H1 (cell line): ENCODE measurements around the gene WLS. TPM values are rescaled to one million over a fixed set of nuclear protein-coding genes. Genes with fewer than 3 reads are reported as not detected.

ENCODE experiments used
- BACH1 ChIP-seq: IDR thresholded peaks from 2 replicates; pipeline ENCODE4 v1.6.1; 2012; ENCODE audit warnings: low read length, improper control_type of control experiment
- BRCA1 ChIP-seq: IDR thresholded peaks from 2 replicates; pipeline ENCODE4 v1.6.1; 2012; ENCODE audit warnings: low read depth, low read length, improper control_type of control experiment
- E2F6 ChIP-seq: IDR thresholded peaks from 2 replicates; pipeline ENCODE4 v1.6.1; 2012; ENCODE audit warnings: inconsistent platforms
- EGR1 ChIP-seq: IDR thresholded peaks from 2 replicates; pipeline ENCODE4 v1.6.1; 2011; ENCODE audit warnings: low read depth, low read length, borderline replicate concordance
- KDM1A ChIP-seq: fragments of 200-600, 300-600 bp; sonication (generic); IDR thresholded peaks from 2 replicates; pipeline ENCODE4 v1.7.1; 2016; ENCODE audit warnings: mild to moderate bottlenecking, low read length, borderline replicate concordance
- KDM5A ChIP-seq: fragments of 200-600 bp; IDR thresholded peaks from 2 replicates; pipeline ENCODE4 v1.7.1; 2012; ENCODE audit warnings: mild to moderate bottlenecking, low read length, inconsistent platforms, mixed read lengths
- MAX ChIP-seq: IDR thresholded peaks from 2 replicates; pipeline ENCODE4 v1.6.1; 2012; ENCODE audit warnings: inconsistent platforms
- POLR2AphosphoS5 ChIP-seq: IDR thresholded peaks from 2 replicates; pipeline ENCODE4 v1.6.1; 2011; ENCODE audit warnings: low read depth, low read length
- RXRA ChIP-seq: IDR thresholded peaks from 2 replicates; pipeline ENCODE4 v1.6.1; 2011; ENCODE audit warnings: low read depth, mild to moderate bottlenecking, low read length, moderate library complexity; ENCODE audit not compliant: insufficient read depth
- SAP30 ChIP-seq: fragments of 300-600 bp; sonication (generic); IDR thresholded peaks from 2 replicates; pipeline ENCODE4 v1.7.1; 2012; ENCODE audit warnings: low read length, moderate library complexity, mild to moderate bottlenecking, inconsistent platforms; ENCODE audit not compliant: insufficient read depth, insufficient replicate concordance
- SIX5 ChIP-seq: IDR thresholded peaks from 2 replicates; pipeline ENCODE4 v1.6.1; 2011; ENCODE audit warnings: mild to moderate bottlenecking, low read depth, low read length
- polyA plus RNA-seq, 7 experiments: library from polyadenylated mRNA; depleted of rRNA in 3 of 7; stranded (reverse) in 5 of 7; unstranded in 2 of 7; fragments of >200 nt in 5 of 7; fragments of 200-250 nt in 2 of 7; gene quantifications; 1 replicate in 5 of 7; 2 replicates in 1 of 7; 4 replicates in 1 of 7; pipeline versions ENCODE4 v1.2.1 to v1.2.3, GENCODE V29; 2011 to 2013; ENCODE audit warnings: missing spikeins in 2 of 7, mixed read lengths in 2 of 7
- total RNA-seq: library from RNA; stranded (reverse); fragmentation: NEBNext Ultra II Directional; extraction: Animal tissue kit (Norgen Biotek cat#: 25700); gene quantifications from 2 replicates; pipeline ENCODE4 v1.2.1, GENCODE V29; 2021
- TF ChIP-seq, protein P1 (sequence below): fragments of 300-600 bp; sonication (generic); IDR thresholded peaks from 2 replicates; pipeline ENCODE4 v1.7.1; 2012; ENCODE audit warnings: low read length, moderate library complexity, mild to moderate bottlenecking, inconsistent platforms; ENCODE audit not compliant: insufficient replicate concordance

The WLS gene
- total and polyA plus RNA-seq, 2 of the 8 experiments (the other 6 are each of a cell fraction or from before 2014, with no cell fraction given) = 1.2 to 2.7 TPM

DNA sequence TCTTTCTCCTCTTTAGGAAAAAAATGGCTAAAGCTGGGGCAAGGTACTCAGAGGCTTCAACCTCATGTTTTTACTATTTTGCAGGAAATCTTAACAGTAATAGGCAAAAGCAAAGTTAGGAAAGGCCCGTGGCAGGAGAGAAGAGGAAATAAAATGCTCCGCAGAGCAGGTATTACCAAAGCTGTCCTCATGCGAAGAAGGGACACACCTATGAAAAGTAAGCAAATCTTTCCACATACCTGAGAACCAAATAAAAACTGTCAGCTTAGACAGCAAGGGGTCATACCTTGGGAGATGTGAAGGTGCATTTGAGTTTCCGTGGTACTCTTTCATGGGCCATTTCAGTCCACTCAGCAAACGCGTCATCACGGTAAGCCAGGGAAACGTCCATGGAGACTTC lies 73.5 kb downstream of the WLS start (continued):
- TF ChIP-seq, protein P1, sequence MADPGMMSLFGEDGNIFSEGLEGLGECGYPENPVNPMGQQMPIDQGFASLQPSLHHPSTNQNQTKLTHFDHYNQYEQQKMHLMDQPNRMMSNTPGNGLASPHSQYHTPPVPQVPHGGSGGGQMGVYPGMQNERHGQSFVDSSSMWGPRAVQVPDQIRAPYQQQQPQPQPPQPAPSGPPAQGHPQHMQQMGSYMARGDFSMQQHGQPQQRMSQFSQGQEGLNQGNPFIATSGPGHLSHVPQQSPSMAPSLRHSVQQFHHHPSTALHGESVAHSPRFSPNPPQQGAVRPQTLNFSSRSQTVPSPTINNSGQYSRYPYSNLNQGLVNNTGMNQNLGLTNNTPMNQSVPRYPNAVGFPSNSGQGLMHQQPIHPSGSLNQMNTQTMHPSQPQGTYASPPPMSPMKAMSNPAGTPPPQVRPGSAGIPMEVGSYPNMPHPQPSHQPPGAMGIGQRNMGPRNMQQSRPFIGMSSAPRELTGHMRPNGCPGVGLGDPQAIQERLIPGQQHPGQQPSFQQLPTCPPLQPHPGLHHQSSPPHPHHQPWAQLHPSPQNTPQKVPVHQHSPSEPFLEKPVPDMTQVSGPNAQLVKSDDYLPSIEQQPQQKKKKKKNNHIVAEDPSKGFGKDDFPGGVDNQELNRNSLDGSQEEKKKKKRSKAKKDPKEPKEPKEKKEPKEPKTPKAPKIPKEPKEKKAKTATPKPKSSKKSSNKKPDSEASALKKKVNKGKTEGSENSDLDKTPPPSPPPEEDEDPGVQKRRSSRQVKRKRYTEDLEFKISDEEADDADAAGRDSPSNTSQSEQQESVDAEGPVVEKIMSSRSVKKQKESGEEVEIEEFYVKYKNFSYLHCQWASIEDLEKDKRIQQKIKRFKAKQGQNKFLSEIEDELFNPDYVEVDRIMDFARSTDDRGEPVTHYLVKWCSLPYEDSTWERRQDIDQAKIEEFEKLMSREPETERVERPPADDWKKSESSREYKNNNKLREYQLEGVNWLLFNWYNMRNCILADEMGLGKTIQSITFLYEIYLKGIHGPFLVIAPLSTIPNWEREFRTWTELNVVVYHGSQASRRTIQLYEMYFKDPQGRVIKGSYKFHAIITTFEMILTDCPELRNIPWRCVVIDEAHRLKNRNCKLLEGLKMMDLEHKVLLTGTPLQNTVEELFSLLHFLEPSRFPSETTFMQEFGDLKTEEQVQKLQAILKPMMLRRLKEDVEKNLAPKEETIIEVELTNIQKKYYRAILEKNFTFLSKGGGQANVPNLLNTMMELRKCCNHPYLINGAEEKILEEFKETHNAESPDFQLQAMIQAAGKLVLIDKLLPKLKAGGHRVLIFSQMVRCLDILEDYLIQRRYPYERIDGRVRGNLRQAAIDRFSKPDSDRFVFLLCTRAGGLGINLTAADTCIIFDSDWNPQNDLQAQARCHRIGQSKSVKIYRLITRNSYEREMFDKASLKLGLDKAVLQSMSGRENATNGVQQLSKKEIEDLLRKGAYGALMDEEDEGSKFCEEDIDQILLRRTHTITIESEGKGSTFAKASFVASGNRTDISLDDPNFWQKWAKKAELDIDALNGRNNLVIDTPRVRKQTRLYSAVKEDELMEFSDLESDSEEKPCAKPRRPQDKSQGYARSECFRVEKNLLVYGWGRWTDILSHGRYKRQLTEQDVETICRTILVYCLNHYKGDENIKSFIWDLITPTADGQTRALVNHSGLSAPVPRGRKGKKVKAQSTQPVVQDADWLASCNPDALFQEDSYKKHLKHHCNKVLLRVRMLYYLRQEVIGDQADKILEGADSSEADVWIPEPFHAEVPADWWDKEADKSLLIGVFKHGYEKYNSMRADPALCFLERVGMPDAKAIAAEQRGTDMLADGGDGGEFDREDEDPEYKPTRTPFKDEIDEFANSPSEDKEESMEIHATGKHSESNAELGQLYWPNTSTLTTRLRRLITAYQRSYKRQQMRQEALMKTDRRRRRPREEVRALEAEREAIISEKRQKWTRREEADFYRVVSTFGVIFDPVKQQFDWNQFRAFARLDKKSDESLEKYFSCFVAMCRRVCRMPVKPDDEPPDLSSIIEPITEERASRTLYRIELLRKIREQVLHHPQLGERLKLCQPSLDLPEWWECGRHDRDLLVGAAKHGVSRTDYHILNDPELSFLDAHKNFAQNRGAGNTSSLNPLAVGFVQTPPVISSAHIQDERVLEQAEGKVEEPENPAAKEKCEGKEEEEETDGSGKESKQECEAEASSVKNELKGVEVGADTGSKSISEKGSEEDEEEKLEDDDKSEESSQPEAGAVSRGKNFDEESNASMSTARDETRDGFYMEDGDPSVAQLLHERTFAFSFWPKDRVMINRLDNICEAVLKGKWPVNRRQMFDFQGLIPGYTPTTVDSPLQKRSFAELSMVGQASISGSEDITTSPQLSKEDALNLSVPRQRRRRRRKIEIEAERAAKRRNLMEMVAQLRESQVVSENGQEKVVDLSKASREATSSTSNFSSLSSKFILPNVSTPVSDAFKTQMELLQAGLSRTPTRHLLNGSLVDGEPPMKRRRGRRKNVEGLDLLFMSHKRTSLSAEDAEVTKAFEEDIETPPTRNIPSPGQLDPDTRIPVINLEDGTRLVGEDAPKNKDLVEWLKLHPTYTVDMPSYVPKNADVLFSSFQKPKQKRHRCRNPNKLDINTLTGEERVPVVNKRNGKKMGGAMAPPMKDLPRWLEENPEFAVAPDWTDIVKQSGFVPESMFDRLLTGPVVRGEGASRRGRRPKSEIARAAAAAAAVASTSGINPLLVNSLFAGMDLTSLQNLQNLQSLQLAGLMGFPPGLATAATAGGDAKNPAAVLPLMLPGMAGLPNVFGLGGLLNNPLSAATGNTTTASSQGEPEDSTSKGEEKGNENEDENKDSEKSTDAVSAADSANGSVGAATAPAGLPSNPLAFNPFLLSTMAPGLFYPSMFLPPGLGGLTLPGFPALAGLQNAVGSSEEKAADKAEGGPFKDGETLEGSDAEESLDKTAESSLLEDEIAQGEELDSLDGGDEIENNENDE = no peak
- TF ChIP-seq POLR2AphosphoS5 = no peak
- TF ChIP-seq BRCA1 = no peak
- TF ChIP-seq KDM5A = no peak
- no peak for TF ChIP-seq SIX5
- no peak for TF ChIP-seq MAX
- TF ChIP-seq SAP30 = no peak
- no peak for TF ChIP-seq RXRA
- TF ChIP-seq KDM1A = no peak
- TF ChIP-seq BACH1 = no peak
- no peak for TF ChIP-seq EGR1
- TF ChIP-seq E2F6 = no peak
